SKM-1 treated with dmso at 0.1 percent for 144 hours (cell line): ENCODE data around the gene SIMC1.

ENCODE experiments used
- DNase-seq: peaks from one replicate; lab custom pipeline; 2025; ENCODE audit not compliant: unreplicated experiment; lab: John Stamatoyannopoulos, UW

Gene SIMC1

DNA sequence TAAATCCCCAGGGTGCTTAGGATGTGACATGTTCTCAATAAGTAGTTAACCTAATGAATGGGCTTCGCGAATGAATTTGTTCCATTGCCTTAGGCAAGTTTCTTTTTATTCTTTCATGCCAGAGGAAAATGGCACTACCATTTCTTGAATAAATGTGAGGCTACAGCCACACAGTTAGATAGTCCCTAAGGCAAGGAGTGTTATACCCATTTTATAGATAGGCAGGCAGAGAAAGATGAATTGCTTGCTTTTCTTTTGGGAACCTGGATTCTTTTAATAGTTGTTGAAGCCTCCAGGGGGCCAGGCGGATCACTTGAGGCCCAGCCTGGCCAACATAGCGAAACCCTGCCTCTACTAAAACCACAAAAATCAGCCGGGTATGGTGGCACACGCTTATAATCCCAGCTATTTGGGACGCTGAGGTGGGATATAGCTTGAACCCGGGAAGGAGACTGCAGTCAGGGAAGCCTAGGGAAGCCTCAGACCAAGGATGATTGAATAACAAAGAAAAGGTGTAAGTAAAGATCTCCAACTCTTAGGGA is 149.2 kb downstream of the SIMC1 start:
- DNase-seq, result no peak

GRCh38 chr5:176388003-176388443 is 149.8 kb downstream of the SIMC1 start:
- DNase-seq, result no peak

- DNase-seq, result peak; percentile 99
Measured at GRCh38 chr5:176388444-176389134, 150.4 kb downstream of the SIMC1 start, which contains the start of the genes HIGD2A and NOP16. Gene HIGD2A, plus strand, starts transcription at chr5:176388751. Its CDS starts 69 bp downstream, at chr5:176388820. Gene NOP16, minus strand, starts transcription at chr5:176388598. Its CDS starts 59 bp downstream, at chr5:176388539.

DNA sequence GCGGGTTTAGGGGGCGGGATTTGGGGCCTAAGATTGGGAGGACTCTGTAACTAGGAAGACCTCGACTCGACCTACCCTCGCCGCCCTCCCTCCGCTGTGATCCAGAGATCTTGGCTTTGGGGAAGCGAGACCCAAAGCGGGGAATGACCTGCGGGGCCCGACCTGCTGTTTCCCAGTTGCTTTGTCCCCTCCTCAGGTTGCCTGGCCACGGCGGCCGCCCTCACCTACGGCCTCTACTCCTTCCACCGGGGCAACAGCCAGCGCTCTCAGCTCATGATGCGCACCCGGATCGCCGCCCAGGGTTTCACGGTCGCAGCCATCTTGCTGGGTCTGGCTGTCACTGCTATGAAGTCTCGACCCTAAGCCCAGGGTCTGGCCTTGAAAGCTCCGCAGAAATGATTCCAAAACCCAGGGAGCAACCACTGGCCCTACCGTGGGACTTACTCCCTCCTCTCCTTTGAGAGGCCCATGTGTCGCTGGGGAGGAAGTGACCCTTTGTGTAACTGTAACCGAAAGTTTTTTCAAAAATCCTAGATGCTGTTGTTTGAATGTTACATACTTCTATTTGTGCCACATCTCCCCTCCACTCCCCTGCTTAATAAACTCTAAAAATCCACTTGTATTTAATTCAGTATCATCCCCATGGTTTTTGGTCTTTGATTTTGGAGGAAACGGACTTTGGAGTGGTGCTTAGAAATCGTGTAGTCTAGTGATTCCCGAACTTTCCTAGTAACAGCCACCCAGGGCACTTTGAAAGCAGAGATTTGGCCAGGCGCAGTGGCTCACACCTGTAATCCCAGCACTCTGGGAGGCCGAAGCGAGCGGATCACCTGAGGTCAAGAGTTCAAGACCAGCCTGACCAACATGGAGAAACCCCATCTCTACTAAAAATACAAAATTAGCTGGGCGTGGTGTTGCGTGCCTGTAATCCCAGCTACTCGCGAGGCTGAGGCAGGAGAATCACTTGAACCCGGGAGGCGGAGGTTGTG is 151.2 kb downstream of the SIMC1 start:
- DNase-seq, result no peak

GRCh38 chr5:176391479-176391878 is 153.3 kb downstream of the SIMC1 start:
- no peak for DNase-seq

- peak; percentile 64 for DNase-seq
Measured at GRCh38 chr5:176391999-176392398, 153.8 kb downstream of the SIMC1 start.

- DNase-seq, result no peak
Measured at GRCh38 chr5:176392526-176392925, 154.3 kb downstream of the SIMC1 start.

DNA sequence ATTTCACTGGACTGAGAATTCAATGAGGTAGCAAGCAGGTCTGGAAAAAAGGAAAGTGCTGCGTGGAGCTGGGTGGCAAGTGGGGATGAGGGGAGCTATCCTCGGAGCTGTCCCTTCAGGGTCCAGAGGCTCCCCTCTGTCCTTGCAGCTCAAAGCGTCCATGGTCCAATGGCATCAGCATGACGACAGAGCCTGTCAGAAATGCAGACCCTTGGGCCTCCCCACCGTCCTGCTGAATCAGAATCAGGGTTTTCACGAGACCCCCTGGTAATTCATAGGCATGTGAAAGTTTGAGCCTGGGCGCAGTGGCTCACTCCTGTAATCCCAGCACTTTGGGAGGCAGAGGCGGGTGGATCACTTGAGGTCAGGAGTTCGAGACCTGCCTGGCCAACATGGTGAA is 155.9 kb downstream of the SIMC1 start:
- DNase-seq, result no peak

DNA sequence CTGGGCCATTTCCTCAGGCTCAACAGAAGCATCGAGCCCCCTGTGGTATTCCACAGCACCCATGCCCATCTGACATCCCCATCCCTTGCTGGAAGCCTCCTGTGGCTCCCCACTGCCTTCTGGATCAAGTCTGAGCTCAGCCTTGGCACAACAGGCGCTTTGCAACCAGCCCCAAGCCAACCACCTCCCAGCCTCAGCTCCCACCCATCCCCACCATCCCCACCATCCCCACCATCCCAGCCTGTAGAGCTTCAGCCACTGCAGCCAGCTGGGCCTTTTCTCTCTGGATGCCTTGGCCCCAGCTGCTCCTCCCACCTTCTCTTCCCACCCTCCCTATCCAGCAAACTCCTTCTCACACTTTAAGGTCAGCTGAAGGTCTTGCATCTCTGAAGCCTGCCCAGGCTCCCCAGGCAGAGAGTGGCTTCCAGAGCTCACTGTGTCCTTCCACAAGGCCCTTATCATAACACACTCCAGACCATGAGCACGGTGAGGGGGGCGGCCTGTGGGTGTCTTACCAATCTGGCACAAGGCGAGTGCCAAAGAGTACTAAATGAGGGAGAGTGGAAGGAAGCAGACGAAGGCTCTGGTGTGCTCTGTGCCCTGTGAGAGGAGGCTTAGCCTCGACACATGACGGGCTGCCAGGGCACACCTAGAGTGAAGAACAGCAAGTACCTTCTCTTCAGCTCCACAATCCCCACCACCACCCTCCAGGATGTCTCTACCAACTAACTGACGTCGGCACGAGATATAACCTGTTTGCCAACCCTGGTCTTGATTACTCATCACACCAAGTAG is 156.9 kb downstream of the SIMC1 start:
- DNase-seq, result no peak
